RWPE1 (cell line): ENCODE measurements around the gene HBE1.
"Not testable (repeated sequence)": the region's sequence is repeated elsewhere in the genome, so short reads cannot be mapped to it uniquely, and the experiment has no call there.

Experiments used
- CTCF ChIA-PET: fragments of 350-600 bp; sonication (Branson Sonifier 250); formaldehyde crosslinking; extraction: SDS; loops from one replicate; lab custom pipeline; 2021; lab: Yijun Ruan, JAX
- POLR2A ChIA-PET: fragments of 400-600 bp; formaldehyde crosslinking; extraction: SDS; loops from one replicate; lab custom pipeline; 2020; ENCODE audit warnings: antibody characterized with exemption; ENCODE audit not compliant: low non-redundant PET; lab: Yijun Ruan, JAX
- DNase-seq: peaks from one replicate; pipeline ENCODE4 v3.0.0; 2012; ENCODE audit warnings: low spot score
- H3K27ac ChIP-seq: fragments of 450-650 bp; 2 replicates; pipeline ENCODE4 v1.5.1; 2017
- TF ChIP-seq, protein P1 (sequence below): fragments of 450-650 bp; conservative IDR thresholded peaks from 2 replicates; pipeline ENCODE4 v1.5.1; 2017; ENCODE audit warnings: low read depth, mild to moderate bottlenecking

The HBE1 gene

GRCh38 chr11:5269715-5270147, at the start of gene HBE1:
Gene HBE1 (minus strand): TSS chr11:5269945. CDS start chr11:5269890, 55 bp downstream.
- CTCF ChIA-PET, result no interaction called here
- POLR2A ChIA-PET, result no interaction called here
- no peak for DNase-seq
- no peak within 1 kb of the TSS for H3K27ac ChIP-seq
- TF ChIP-seq, protein P1, sequence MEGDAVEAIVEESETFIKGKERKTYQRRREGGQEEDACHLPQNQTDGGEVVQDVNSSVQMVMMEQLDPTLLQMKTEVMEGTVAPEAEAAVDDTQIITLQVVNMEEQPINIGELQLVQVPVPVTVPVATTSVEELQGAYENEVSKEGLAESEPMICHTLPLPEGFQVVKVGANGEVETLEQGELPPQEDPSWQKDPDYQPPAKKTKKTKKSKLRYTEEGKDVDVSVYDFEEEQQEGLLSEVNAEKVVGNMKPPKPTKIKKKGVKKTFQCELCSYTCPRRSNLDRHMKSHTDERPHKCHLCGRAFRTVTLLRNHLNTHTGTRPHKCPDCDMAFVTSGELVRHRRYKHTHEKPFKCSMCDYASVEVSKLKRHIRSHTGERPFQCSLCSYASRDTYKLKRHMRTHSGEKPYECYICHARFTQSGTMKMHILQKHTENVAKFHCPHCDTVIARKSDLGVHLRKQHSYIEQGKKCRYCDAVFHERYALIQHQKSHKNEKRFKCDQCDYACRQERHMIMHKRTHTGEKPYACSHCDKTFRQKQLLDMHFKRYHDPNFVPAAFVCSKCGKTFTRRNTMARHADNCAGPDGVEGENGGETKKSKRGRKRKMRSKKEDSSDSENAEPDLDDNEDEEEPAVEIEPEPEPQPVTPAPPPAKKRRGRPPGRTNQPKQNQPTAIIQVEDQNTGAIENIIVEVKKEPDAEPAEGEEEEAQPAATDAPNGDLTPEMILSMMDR, result no peak

DNA sequence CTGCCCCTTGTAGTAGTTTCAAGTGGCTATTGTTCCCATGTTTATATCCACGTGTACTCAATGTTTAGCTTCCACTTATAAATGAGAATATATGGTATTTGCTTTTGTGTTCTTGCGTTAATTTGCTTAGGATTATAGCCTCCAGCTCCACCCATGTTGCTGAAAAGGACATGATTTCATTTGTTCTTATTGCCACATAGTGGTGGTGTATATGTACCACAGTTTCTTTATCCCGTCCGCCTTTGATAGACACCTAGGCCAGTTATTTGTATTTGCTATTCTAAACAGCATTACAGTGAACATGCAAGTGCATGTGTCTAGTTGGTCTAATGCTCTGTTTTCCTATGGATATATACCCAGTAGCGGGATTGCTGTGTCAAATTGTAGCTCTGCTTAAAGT, 47.5 kb upstream of the HBE1 start:
- ChIA-PET POLR2A (no interaction called here), CTCF (no interaction called here)
- TF ChIP-seq, protein P1, result no peak
- H3K27ac ChIP-seq, result no peak overlapping the region
- no peak for DNase-seq

GRCh38 chr11:5313326-5314023, 43.7 kb upstream of the HBE1 start:
- H3K27ac ChIP-seq, POLR2A ChIA-PET, CTCF ChIA-PET, DNase-seq: not testable (repeated sequence)

DNA sequence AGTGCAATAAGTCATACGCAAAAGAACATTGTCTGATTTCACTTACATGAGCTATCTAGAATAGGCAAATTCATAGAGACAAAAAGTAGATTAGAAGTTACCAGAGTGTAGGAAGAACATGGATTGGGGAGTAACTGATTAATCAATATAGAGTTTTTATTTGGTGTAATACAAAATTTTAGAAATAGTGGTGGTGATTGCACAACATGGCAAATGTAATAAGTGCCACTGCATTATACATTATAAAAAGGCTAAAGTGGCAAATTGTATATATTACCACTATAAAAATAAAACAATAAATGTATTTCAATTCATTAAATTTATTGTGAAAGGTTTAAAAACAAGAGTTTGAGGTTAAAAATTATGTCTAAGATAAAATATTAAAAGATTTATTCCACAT, 40.7 kb upstream of the HBE1 start:
- POLR2A ChIA-PET, result no interaction called here
- no peak overlapping the region for H3K27ac ChIP-seq
- no peak for DNase-seq
- TF ChIP-seq, protein P1, result no peak
- CTCF ChIA-PET, result interaction anchor here (0.6 kb wide), 1 partner anchor 19 kb away, joined by 3 read pairs; no protein-coding TSS in a partner anchor

- no peak overlapping the region for H3K27ac ChIP-seq
- POLR2A ChIA-PET, result no interaction called here
- TF ChIP-seq, protein P1, result no peak
- DNase-seq, result no peak
- CTCF ChIA-PET, result no interaction called here
Measured at GRCh38 chr11:5307256-5308019, 37.7 kb upstream of the HBE1 start.

DNA sequence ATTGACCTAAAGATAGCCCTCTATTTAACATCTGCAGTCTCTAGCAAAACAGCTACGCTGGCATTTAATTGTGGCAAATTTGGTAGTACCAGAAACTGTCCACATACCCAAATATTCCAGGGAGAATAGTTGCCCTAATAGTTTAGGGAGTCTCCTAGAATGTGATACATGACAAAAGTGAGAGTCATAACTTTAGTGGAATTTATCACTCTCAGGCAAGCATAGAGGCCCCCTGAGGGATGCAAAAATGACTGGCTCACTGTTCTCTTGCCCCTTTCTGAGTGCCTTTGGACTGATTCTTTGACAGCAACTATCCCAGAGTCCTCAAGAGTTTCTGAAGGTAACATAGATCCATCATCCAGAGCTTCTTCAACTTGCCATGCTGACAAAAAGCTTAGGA, 34.3 kb upstream of the HBE1 start:
- POLR2A ChIA-PET, result no interaction called here
- TF ChIP-seq, protein P1, result no peak
- CTCF ChIA-PET, result no interaction called here
- no peak for DNase-seq
- H3K27ac ChIP-seq, result no peak overlapping the region

DNA sequence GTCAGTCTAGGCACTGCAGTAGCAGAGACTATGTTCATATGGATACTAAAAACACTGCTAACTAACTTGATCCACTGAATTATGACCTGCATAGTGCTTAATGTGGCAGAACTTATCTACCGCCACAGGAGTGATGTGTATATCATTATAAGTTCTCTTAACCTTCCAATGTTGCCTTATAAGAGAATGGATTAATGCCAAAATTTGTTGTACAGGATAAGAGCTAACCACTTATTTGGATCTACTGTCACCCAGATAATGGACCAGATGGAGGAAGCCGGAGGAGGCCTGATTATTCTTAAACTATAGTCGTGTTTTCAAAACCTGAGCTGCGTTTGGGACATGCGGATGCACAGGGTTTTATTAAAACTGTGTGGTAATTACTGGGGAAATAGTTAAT, 33.9 kb upstream of the HBE1 start:
- DNase-seq, result no peak
- ChIA-PET CTCF (no interaction called here), POLR2A (no interaction called here)
- H3K27ac ChIP-seq, result no peak overlapping the region
- TF ChIP-seq, protein P1, result no peak
